NCI-H82 treated with DMSO at 0.1 percent for 48 hours (cell line): ENCODE results near the gene PRODH2.

ENCODE experiments used
- DNase-seq: peaks from one replicate; lab custom pipeline; 2025; ENCODE audit not compliant: unreplicated experiment; lab: John Stamatoyannopoulos, UW

PRODH2 gene

GRCh38 chr19:35764432-35765315 is 48.0 kb downstream of the PRODH2 start:
- no peak for DNase-seq

DNA sequence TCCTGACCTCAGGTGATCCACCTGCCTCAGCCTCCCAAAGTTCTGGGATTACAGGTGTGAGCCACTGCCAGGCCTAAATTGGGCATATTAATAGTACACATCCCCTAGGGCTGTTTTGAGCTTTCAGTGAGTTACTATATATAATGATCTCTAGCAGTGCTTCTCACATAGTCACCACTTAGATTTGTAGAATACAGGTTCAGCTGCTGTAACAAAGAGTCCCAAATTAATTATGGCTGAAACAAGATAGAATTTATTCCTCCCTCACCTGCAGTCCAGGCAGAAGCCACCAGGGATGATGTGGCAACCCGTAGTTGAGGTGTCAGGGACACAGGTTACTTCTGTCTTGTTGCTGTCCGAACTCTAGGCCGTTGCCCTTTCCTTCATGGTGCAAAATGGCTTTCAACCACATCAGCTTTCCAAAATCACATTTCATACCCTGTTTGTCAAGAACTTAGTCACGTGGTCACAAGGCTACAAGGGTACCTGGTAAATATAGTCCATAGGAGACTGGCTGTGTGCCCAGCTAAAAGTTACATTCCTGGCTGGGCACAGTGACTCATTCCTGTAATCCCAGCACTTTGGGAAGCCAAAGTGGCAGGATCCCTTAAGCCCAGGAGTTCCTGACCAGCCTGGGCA is 51.8 kb downstream of the PRODH2 start:
- no peak for DNase-seq

DNA sequence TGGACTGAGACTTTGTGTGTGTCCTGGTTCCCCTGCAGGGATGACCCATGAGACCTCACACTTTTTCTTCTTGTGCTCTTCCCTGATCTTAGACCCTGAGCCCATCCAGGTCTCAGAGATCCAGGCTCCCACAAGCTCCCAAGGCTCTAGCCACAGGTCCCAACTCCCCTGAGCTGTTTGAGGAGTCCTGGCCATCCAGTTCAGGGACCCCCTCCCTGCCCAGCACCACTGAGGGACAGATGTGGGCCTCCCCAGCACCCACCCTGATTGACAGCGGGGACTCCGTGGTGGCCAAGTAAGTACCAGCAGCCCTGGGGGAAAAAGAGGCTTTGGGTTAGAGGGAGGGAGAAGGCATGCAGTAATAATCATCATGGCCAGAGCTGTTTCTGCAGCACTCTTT is 52.9 kb downstream of the PRODH2 start:
- no peak for DNase-seq

- DNase-seq = peak; percentile 99
These were observed 54.7 kb downstream of the PRODH2 start, which contains the start of gene PROSER3 for GRCh38 chr19:35757749-35758608. PROSER3 (plus strand) TSS chr19:35758176; CDS start chr19:35758216, 40 bp downstream.

GRCh38 chr19:35757231-35757748 is 55.4 kb downstream of the PRODH2 start:
- DNase-seq = no peak

DNA sequence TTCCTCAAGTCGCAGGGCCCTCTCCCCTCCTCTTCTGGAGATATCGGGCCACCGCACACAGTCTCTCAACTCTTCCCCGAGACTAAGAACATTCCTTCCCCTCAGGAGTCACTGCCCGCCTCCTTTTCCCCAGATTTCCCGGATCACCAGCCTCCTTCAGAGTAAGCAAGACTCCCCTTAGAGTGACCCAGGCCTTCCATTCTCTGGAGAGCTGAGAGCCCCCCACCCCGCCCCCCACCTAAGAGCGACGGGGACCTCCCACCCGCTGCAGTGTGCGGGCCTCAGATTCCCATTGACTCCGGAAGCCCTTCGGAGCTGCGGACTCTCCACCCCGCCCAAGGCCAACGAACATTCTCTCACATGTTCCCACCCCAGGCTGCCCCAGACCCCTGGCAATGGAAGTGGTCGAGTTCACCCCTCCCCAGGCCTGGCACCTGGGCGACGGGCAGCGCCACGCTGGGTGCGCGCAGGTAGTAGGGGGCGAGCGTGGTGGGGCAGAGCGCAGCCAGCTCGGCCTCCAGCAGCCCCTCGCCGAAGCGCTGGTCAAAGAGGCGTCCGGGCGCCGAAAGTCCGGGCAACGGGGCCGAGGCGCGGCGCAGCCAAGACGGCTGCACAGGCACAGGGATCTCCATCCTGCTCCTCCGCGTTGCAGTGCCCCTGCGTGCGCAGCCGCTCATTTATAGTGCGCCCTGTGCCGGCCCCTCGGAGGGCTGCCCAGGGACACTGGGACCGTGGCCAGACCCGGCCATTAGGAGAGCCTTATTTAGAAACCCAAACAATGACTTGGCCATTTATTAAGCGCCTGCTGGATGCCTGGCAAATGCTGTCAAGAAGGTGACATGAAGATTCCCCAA is 56.0 kb downstream of the PRODH2 start, which contains the start of gene HSPB6:
Gene HSPB6, minus strand, starts transcription at position 653 of the 854 bp plus-strand sequence. Its CDS starts 21 bp downstream, at position 632.
- no peak for DNase-seq

DNA sequence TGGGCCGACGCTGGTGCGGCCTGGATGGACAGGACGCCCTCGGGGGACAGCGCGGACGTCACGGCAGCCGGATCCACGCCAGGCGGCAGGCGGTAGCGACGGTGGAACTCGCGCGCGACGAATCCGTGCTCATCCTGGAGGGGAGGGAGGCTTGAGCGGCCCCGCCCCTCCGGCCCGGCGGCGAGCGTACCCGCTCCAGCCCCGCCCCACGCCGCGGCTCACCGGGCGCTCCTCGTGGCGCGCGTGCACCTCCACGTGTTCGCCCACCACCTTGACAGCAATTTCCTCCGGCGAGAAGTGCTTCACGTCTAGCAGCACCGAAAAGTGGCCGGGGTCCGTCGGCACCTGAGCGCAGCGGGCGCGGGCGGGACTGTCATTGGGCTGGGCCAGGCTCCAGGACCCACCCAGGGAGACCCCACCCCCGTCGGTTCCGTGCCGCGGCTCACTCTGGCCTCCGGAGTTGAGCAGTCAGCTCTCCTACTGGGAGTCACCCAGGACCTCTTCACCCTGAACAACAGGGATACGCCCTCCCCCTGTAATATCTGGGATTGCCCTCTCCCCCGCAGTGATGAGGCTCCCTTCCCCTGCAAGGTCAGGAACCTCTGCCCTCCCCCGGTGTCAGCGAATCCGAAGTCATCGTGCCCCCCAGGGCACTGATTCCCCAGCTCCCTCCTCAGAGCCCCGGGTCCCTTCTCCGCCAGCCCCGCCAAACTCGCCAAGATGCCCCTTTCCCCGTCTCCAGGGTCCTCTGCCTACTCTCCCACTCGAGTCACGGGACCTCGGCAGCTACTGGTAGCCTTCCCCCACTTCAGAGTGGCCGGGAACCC is 56.9 kb downstream of the PRODH2 start:
- no peak for DNase-seq

GRCh38 chr19:35755131-35755549 is 57.5 kb downstream of the PRODH2 start:
- peak; percentile 65 for DNase-seq

GRCh38 chr19:35754370-35755130 is 58.1 kb downstream of the PRODH2 start:
- no peak for DNase-seq

- DNase-seq = no peak
These were observed 58.8 kb downstream of the PRODH2 start for GRCh38 chr19:35753634-35754369.

DNA sequence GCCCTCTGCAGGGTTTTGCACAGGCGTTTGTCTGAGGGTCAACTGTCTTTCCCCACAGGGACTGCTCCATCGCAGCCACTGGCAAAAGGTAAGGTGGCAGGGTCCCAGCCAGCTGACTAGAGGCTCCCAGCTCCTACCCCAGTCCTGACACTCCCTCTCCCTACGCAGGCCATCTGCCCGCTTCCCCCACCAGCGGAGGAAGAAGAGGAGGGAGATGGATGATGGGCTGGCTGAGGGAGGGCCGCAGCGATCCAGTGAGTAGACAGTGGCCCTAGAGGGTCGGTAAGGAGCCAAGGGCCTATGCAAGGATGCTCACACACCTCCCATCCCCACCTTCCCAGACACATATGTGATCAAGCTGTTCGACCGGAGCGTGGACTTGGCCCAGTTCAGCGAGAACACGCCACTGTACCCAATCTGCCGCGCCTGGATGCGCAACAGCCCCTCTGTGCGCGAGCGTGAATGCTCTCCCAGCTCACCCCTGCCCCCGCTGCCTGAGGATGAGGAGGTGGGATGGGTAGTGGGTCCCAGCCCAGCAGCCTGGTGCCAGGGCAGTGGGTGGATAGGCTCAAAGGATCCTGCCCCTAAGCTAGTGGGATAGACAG is 59.8 kb downstream of the PRODH2 start:
- DNase-seq = no peak

GRCh38 chr19:35751839-35752745 is 60.6 kb downstream of the PRODH2 start:
- DNase-seq = no peak

DNA sequence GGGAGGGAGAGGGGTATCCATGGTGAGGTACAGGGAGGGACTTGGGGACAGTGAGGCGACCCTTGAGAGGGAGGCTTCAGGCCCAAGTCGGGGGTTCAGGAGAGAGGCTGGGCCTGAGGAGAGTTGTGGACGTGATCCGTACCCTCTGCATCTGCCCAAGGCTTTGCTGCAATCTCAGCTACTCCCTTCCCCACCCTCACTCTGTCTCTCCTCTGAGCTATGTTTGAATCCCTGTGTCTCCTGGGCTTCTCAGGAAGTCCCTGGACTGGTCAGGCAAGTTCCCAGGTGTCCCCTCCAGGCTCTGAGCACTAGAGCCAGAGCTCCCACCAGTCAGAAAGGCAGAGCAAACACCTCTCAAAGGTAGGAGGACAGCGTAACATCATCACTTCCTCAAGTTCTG is 62.5 kb downstream of the PRODH2 start:
- DNase-seq = no peak
